ENCODE results near the gene ATP10B.

DNA sequence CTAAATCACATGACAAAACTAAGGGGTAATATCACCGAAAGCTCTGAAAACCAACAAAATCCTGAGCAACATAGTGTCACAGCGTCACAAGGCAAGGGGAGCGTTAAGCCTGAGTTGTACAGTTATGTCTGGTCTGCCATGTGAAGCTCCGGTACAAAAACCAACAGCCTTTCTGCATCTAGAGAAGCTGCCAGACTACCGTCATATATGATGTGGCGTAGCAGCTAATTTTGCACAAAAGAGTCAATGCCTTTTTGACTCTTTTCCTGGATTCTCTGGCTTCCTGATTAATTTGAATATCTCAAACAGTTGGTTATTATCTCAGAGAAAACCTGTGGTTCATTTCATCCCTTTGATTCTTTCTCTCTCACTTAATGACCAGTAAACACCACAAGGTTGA is 16.0 kb upstream of the ATP10B start:
- no peak for TF ChIP-seq POLR2A (IDR thresholded peaks at IDR 0.05)
- TF ChIP-seq, protein P1, sequence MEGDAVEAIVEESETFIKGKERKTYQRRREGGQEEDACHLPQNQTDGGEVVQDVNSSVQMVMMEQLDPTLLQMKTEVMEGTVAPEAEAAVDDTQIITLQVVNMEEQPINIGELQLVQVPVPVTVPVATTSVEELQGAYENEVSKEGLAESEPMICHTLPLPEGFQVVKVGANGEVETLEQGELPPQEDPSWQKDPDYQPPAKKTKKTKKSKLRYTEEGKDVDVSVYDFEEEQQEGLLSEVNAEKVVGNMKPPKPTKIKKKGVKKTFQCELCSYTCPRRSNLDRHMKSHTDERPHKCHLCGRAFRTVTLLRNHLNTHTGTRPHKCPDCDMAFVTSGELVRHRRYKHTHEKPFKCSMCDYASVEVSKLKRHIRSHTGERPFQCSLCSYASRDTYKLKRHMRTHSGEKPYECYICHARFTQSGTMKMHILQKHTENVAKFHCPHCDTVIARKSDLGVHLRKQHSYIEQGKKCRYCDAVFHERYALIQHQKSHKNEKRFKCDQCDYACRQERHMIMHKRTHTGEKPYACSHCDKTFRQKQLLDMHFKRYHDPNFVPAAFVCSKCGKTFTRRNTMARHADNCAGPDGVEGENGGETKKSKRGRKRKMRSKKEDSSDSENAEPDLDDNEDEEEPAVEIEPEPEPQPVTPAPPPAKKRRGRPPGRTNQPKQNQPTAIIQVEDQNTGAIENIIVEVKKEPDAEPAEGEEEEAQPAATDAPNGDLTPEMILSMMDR (IDR thresholded peaks at IDR 0.05), result no peak
